Gastroesophageal sphincter (tissue), 4 donors: ENCODE data around the gene FBXL17. TPM values are rescaled to one million over a fixed set of nuclear protein-coding genes. Genes with fewer than 3 reads are reported as not detected.

Experiments
- ATAC-seq: fragments of 150-250 bp; one replicate; pipeline ENCODE4 v1.9.1; 2016; ENCODE audit warnings: mild to moderate bottlenecking, moderate library complexity
- H3K27ac ChIP-seq, 4 donors: fragments of 200-600 bp; sonication (generic) in 3 of 4; 1 replicate in 3 of 4; 2 replicates in 1 of 4; pipeline ENCODE4 v1.5.1; 2016 to 2019
- H3K27me3 ChIP-seq: fragments of 200-600 bp; sonication (generic); one replicate; pipeline ENCODE4 v1.5.1; 2019
- H3K36me3 ChIP-seq, 2 donors: fragments of 200-600 bp; sonication (generic); one replicate each; pipeline ENCODE4 v1.5.1; 2019; ENCODE audit warnings: control low read depth in 1 of 2
- H3K4me1 ChIP-seq, 3 donors: fragments of 200-600 bp; sonication (generic); 1 replicate in 2 of 3; 2 replicates in 1 of 3; pipeline ENCODE4 v1.5.1; 2016 to 2019; ENCODE audit warnings: control low read depth in 2 of 3
- H3K4me3 ChIP-seq, 2 donors: fragments of 200-600 bp; sonication (generic); one replicate each; pipeline ENCODE4 v1.5.1; 2019; ENCODE audit warnings: mild to moderate bottlenecking in 1 of 2, moderate library complexity in 1 of 2
- H3K9me3 ChIP-seq, 3 donors: fragments of 200-600 bp; sonication (generic); one replicate each; pipeline ENCODE4 v1.5.1; 2017 to 2019; ENCODE audit warnings: control low read depth in 2 of 3
- CTCF ChIP-seq, 4 experiments: fragments of 200-600 bp in 2 of 4; fragments of 450-650 bp in 2 of 4; sonication (generic) in 1 of 4; IDR thresholded peaks; one replicate each; pipeline ENCODE4 v1.5.1; 2017 to 2019; ENCODE audit warnings: antibody characterized with exemption in 4 of 4, mild to moderate bottlenecking in 2 of 4, moderate library complexity in 2 of 4
- EP300 ChIP-seq: sonication (generic); formaldehyde crosslinking; IDR thresholded peaks from one replicate; pipeline ENCODE4 v1.6.1; 2017; ENCODE audit warnings: antibody characterized with exemption, mild to moderate bottlenecking
- POLR2A ChIP-seq, 2 donors: fragments of 450-650 bp; IDR thresholded peaks; one replicate each; pipeline ENCODE4 v1.6.1; 2017; ENCODE audit warnings: antibody characterized with exemption in 2 of 2, mild to moderate bottlenecking in 2 of 2, moderate library complexity in 1 of 2
- POLR2AphosphoS5 ChIP-seq: sonication (generic); formaldehyde crosslinking; IDR thresholded peaks from one replicate; pipeline ENCODE4 v1.6.1; 2017; ENCODE audit warnings: antibody characterized with exemption
- WGBS, 2 donors: methylation state at CpG; one replicate each; pipeline ENCODE4 v1.1.5; 2018; ENCODE audit warnings: low coverage in 1 of 2; 5-methylcytosine and 5-hydroxymethylcytosine counted together
- total RNA-seq, 4 donors: library from RNA; depleted of rRNA; stranded (reverse); fragments of >200 nt; gene quantifications; one replicate each; pipeline ENCODE4 v1.1.0, GENCODE V29; 2016

FBXL17 gene
- total RNA-seq, 4 donors from 2014 or later: 15.3 to 25.5 (median 21.7) TPM

- H3K9me3 ChIP-seq: no peaks in the 10 kb centered on the region
- TF ChIP-seq POLR2A (IDR thresholded peaks at IDR 0.05) (no peak), POLR2AphosphoS5 (no peak), CTCF (IDR thresholded peaks at IDR 0.05) (no peak), EP300 (no peak)
- H3K27me3 ChIP-seq: no peaks in the 10 kb centered on the region
- 60% methylated on average over 1 of the region's 1 CpG; no CpG with 5 or more reads in 1 of the 2 donors for WGBS, 2 donors
- H3K4me1 ChIP-seq: no peaks in the 10 kb centered on the region
- ATAC-seq: no peak
- no peak overlapping the region for H3K4me3 ChIP-seq
- H3K36me3 ChIP-seq: no peaks in the 10 kb centered on the region
- H3K27ac ChIP-seq: no peak overlapping the region
Observed at GRCh38 chr5:108271127-108271526, 110.8 kb downstream of the FBXL17 start.

GRCh38 chr5:108266242-108266641 lies 115.7 kb downstream of the FBXL17 start:
- no peak for ATAC-seq
- 85 to 94% methylated on average over 2 of the region's 2 CpGs for WGBS, 2 donors

GRCh38 chr5:108264533-108264932 lies 117.4 kb downstream of the FBXL17 start:
- TF ChIP-seq EP300 (no peak), CTCF (IDR thresholded peaks at IDR 0.05) (no peak), POLR2A (IDR thresholded peaks at IDR 0.05) (no peak), POLR2AphosphoS5 (no peak)
- peaks cover 0 to 16% (median 1%) of the 10 kb centered on the region in 3 donors for H3K4me1 ChIP-seq
- H3K27ac ChIP-seq: no peak overlapping the region
- H3K4me3 ChIP-seq: no peak overlapping the region
- H3K36me3 ChIP-seq: no peaks in the 10 kb centered on the region
- WGBS, 2 donors: 91 to 92% methylated on average over 2 of the region's 2 CpGs
- H3K27me3 ChIP-seq: no peaks in the 10 kb centered on the region
- H3K9me3 ChIP-seq: no peaks in the 10 kb centered on the region
- no peak for ATAC-seq

More at GRCh38 chr5:108266242-108266641, 115.7 kb downstream of the FBXL17 start:
- Histone ChIP-seq H3K27ac (no peak overlapping the region), H3K36me3 (no peaks in the 10 kb centered on the region), H3K27me3 (no peaks in the 10 kb centered on the region), H3K4me3 (no peak overlapping the region), H3K9me3 (no peaks in the 10 kb centered on the region), H3K4me1 (no peaks in the 10 kb centered on the region)
- TF ChIP-seq POLR2A (IDR thresholded peaks at IDR 0.05): no peak
- TF ChIP-seq CTCF (IDR thresholded peaks at IDR 0.05): no peak
- no peak for TF ChIP-seq EP300
- no peak for TF ChIP-seq POLR2AphosphoS5

- Histone ChIP-seq H3K27me3 (no peaks in the 10 kb centered on the region), H3K9me3 (no peaks in the 10 kb centered on the region), H3K4me1 (peaks cover 0 to 26% (median 3%) of the 10 kb centered on the region in 3 donors), H3K27ac (no peak overlapping the region), H3K36me3 (no peaks in the 10 kb centered on the region), H3K4me3 (no peak overlapping the region)
- no peak for ATAC-seq
- TF ChIP-seq EP300 (no peak), POLR2AphosphoS5 (no peak), POLR2A (IDR thresholded peaks at IDR 0.05) (no peak), CTCF (IDR thresholded peaks at IDR 0.05) (no peak)
Observed at GRCh38 chr5:108263338-108263737, 118.6 kb downstream of the FBXL17 start.

- WGBS, 2 donors: 15 to 26% methylated on average over 2 of the region's 2 CpGs
- no peak for ATAC-seq
- H3K4me3 ChIP-seq: no peak overlapping the region
Observed at GRCh38 chr5:108260858-108261170, 121.1 kb downstream of the FBXL17 start.

More at GRCh38 chr5:108260858-108261170, 121.1 kb downstream of the FBXL17 start:
- TF ChIP-seq CTCF (IDR thresholded peaks at IDR 0.05) (no peak), POLR2AphosphoS5 (no peak), EP300 (no peak), POLR2A (IDR thresholded peaks at IDR 0.05) (no peak)
- Histone ChIP-seq H3K9me3 (no peaks in the 10 kb centered on the region), H3K27ac (no peak overlapping the region), H3K4me1 (peaks cover 0 to 26% (median 3%) of the 10 kb centered on the region in 3 donors), H3K36me3 (no peaks in the 10 kb centered on the region), H3K27me3 (no peaks in the 10 kb centered on the region)
